Pons (tissue), 1 donor: ENCODE data around the gene ZCWPW2.

Experiments
- DNase-seq: peaks from one replicate; pipeline ENCODE4 v3.0.0-alpha.2; 2016; ENCODE audit warnings: low spot score

ZCWPW2 gene, protein sequence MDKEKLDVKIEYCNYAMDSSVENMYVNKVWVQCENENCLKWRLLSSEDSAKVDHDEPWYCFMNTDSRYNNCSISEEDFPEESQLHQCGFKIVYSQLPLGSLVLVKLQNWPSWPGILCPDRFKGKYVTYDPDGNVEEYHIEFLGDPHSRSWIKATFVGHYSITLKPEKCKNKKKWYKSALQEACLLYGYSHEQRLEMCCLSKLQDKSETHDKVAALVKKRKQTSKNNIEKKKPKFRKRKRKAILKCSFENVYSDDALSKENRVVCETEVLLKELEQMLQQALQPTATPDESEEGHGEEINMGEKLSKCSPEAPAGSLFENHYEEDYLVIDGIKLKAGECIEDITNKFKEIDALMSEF

DNA sequence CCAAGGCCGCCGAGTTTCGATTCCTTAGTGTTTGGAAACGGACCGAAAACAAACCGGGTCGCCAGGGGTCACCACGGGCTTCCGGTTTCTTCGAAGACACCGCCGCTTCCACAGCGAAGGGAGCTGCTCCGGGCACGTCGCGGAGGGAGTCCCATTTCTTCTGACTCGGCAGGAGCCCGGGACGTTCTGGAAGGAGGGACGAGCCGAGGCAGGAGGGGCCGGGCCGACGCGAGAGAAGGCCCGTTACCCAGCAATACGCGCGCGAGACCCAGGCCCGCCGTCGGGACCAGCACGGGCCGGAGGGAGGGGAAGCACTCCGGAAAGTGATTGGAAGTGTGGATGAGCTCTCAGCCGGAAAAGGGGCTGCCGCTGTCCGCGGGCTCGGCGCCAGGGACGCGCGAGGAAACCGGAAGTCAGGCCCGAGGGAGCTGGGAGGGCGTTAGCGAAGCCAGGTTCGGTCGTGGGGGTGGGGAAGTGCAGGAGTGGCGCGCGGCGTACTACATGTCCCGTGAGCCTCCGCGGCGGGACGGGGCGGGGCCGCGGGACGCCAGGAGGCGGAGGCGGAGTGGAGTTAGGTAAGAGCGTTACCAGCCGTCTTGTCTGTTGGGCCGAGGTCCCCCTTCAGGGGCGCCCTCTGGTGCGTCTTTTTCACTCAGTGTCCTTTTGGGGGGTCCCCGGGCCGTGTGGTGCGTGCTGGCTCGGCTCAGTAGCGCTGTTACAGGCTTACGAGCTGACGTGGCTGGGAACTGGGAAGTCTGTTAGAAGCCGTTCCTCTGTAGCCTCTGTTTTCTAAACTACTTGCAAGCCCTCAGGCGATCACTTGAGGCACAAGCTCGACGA, at the start of gene ZCWPW2, which contains the start of gene AZI2:
TSS of gene ZCWPW2 (plus strand) at position 93 of the 840 bp plus-strand sequence. CDS start 64,348 bp downstream, outside the sequence.
TSS of gene AZI2 (minus strand) at position 196 of the 840 bp plus-strand sequence. CDS start 8,207 bp downstream, outside the sequence.
- peak; percentile 92 for DNase-seq

DNA sequence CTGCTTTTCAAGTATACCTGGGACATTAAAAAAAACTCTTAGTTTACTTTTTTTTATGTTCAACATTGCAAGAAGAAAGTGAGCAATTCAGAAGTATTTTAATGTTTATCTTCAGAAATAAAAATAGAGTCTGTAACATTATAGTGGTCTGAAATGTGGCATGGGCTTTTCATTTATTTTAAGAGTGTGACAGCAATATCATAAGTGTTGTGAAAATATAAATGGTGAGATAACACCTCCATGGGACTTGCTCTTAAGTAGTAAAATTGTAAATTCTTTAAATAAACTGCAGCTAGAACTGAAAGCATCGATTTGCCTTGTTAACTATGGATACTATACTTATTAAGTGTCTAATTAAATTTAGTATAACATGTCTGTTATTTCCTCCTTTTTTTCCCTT, 48.8 kb upstream of the ZCWPW2 start:
- no peak for DNase-seq

DNA sequence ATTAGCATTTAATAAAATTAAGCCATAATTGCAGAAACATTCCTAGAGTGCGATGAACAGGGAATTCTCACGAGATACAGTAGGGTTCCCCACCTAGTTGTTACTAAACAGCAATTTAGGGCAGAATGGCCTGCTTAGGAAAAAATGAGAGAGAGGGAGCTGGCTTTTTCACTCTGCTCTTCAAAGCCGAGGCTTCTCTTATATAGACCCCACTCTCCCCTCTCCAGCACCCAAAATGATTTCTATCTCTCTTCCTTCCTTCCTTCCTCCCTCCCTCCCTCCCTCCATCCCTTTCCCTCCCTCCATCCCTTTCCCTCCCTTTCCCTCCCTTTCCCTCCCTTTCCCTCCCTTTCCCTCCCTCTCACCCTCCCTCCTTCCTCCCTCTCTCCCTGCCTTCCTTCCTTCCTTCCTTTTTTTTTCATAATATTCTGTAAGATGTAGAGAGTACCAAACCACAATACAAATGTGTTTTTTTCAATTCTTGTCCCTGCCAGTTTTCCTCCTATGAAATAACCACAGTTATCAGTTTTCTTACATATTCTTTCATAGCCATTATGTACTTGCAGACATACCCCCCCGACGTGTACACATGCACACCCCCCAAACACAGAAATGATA, 48.1 kb upstream of the ZCWPW2 start:
- no peak for DNase-seq

DNA sequence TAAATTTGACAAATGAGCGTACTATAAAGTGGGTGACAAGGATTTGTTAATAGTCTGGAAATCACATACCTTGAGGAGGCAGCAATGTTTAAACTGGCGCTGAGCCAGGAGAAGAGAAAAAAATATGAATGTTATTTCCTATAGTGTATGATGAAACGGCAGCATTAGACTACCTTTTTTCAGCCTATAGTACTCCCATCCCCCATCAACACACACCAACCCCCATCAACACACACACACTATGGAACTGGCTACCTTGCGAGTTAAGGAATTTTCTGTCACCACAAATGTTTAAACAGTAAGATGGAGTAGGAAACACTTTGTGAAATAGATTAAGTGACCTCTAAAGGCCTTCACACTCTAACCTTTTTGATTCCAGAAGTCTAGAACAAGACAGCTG, 46.8 kb upstream of the ZCWPW2 start:
- no peak for DNase-seq

DNA sequence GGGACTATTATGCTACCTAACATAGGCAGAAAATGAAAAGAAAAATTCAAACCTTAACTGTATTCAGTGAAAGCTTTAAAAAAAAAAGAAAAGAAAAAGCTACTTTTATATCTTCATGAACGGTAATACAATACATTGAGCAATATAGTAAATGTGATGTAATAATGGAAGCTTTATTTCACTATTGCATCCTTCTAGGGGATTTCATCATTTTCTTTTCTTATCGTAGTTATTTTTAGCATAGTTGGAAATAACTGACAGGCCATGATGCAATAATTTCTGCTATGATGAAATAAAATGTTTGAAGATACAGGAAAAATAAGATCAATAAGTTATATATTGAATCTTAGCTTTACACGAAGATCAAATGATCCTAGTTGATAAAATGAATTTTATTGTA, 40.3 kb upstream of the ZCWPW2 start:
- DNase-seq, result no peak

DNA sequence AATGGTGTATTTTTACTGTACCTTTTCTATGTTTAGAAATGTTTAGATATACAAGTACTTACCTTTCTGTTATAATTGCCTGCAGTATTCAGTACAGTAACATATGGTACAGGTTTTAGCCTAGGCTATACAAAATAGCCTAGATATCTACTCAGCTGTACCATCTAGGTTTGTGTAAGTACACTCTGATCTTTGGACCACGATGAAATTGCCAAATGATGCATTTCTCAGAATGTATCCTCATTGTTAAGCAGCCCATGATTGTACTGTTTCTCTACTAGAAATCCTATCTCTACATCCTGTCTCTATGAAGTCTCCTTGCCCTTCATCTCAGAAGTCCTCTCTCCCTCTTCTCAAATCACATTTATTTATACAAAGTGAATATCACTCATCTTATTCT, 32.8 kb upstream of the ZCWPW2 start:
- no peak for DNase-seq

DNA sequence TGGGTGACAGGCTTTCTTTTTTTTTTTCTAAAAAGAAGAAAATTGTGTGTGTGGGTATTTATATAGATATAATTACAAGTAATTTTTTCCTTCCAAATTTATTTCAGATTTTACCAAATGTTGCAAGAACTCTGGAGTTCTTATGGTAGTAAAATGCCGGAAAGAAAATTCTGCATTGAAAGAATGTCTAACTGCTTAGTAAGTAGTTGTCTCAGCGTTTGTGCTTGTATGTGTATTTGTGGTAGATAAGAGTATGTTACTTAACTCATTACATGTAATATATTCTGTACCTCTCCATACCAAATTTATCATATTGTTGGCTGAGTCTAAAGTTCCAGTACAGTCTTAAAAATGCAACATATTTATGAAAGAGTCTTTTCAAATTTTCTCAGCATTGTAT, 32.3 kb upstream of the ZCWPW2 start:
- DNase-seq, result no peak

DNA sequence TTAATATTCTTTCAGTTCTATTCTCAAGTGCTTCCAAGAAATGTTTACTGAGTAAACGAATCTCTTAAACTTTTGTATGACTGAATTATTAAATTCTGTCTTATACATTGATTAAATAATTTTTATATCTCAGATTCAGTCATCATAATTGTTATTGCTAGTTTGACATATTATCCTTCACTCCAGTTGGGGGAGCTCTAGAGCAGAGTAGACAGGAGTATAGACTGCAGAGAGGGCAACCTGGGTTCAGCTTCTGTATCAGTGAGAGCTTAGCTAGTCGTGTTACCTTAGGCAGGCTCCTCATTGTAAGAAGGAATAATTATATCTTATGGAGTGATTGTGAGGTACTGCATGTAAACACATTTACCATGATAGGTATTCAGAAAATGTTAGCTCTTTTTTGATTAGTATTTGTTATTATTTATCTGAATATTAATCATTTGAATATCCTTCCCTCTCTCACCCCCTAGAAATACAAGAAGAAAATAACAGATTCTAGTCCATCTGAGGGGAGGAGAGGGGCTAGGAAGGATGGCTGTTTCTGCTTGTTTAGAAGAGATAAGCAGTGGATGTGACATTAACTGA, 31.0 kb upstream of the ZCWPW2 start:
- DNase-seq, result peak; percentile 53

DNA sequence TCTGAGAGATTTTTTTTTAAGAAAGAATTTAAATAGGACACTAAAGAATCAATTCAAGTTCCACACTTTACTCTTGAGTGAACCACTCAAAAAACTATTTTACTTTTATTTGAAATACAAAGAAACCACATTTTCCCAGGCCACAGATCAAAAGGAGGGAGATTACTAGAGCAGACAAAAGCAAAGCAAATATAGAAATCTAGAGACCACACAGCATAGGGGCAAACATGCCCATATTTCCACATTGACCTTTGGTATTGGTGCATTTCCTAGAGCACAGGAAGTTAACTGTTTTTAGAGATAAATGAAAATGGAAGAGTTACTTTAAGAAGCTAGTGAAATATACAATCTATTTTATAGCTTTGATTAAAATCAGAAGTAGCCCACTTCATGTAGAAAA, 27.5 kb upstream of the ZCWPW2 start:
- DNase-seq, result no peak

DNA sequence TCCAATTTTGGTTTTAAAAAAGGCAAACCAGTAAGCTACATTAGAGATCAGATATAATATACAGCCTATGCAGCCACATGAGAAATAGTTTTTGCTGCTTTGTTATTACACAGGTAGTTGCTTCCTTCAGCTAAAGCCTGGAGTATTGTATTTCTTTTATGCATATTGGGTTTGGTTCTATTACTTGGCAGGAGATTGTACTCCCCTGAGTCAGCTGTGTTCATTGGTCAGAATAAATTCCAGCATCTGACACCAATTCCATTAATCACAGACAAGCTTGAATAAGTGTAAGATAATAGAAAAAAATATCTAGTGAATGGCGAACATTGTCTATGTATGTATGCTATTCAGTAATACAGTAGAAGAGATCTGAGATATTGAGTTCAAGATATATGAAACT, 26.1 kb upstream of the ZCWPW2 start:
- DNase-seq, result no peak

DNA sequence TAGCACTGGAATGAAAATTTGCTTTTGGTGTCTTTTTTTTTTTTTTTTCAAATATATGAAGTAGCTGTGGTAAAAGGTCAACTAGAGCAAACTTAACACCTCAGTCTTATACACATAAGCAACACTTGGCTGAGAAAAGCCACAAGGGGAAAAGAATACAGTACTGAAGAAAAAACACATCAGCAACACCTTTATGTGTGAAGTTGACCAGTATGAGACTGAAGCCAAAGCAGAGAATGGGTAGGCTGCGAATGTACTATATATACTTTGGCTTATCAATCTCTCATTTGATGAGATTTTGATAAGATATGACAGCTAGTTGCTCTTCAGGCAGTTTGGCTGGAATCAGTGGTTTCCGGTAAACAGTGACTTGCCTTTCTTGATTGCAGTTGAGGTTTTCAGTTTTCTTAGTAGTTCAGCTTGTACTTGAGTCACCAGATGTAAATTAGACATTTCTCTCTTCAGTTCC, 22.0 kb upstream of the ZCWPW2 start:
- DNase-seq, result no peak

DNA sequence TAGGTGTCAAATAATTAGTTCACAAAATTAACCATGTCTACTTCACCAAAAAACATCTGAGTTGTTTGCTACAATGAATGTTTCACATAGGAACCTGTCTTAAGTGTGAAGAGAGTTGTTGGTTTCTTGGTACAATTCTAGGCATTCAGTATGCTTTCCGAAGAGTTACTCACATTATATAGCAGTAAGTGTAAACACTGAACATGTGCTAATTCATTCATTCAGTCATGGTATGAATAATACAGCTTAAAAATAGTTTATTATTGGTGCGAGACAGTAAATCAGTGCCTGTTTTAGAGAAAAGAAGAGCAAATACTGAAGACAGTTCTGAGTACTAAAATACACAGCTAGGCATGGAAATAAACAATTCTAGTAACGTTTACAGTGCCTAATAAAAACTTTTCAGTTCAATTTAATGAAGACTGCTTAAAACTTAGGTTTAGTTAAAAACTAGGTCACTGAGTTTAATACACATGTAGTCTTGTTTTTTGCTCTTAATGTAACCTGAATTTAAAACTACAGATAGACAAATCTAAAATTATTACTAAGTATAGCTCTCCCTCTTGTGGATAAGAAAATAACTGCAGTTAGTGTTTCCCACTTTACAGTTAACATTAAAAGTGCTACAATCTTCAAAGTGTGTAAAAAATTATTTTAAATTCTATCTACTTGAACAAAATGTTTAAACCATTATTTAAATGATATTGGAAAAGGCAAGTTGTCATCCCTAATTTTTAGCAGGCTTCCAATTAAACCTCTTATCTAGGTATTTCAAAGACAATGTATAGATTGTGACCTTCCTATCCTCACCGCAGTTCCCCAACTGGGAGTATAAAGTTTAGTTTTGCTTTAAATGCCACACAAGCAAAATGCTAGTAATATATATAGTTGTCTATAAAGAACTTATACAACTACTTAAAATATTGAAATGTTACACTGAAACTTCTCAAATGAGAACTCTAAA, 20.1 kb upstream of the ZCWPW2 start:
- DNase-seq, result peak; percentile 48

DNA sequence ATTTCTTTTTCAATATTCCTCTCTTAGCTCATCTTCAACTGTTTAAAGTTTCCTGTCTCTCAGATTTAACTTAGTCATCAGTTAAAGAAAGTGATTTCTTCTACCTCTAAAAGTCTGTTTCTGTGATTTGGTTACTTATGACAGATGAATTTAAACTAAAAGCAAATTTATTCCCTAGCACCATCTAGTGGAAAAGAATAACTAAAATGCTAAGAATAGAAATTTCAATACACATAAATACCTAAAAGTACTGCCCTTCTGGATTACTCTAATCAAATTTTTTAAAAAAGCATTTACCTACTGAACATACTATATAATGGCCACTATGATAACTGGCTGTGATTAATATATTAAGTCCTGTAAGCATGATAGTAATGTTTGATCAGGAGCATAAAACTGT, 14.0 kb upstream of the ZCWPW2 start:
- DNase-seq, result no peak

DNA sequence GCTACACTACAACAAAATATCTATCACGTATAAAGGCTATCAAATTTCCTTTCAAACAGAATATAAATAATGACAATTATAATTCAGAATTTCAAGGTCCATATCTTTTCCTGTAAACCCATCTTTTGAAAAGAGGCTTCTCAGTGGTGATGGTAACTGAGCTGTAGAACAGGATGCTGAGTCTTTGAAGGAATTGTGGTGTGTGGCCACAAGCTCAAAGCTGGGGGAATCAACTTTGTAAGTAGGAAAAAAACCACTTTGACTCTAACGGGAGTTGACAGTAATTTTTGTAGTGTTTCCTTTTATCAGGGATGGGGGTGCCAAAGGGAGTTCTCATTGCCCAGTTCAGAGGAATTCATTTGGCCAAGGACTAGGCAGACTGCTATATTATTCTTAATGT, 13.3 kb upstream of the ZCWPW2 start:
- DNase-seq, result no peak

DNA sequence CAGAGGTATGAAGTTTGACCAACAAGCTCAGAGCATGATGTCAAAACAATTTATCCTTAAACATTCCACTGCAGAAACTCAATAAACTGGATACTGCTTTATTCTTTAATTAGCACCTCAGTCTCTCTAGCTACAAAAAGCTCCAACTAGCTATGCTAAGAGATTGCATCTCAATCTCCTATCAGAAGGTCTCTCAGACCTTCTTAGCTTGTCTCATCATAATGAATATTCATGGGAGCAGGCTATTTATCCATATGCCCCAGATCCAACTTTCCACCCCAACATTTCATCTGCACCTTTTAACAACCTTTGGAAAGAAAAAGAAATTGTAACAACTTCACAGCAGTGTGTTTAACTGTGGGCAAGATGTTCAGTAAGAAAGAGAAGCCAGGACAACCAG, 11.3 kb upstream of the ZCWPW2 start:
- DNase-seq, result no peak

DNA sequence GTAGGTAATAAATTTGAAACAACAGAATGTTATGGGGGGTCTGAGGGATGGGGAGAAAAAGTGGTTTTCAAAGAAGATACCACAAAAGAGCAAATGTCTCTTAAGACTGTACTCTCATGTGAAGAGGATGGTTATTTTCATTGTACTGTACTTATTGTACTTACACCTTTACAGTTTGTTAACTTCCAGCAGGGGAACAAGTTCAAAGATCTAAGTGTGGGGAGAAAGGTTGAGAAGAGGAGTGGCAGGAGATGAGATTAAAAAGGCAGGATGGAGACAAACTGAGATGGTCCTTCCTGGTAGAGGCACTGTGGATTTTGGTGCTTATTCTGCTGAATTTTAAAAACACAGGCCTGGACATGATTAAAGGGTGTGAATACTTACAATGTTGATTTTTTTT, 5.4 kb upstream of the ZCWPW2 start:
- no peak for DNase-seq

DNA sequence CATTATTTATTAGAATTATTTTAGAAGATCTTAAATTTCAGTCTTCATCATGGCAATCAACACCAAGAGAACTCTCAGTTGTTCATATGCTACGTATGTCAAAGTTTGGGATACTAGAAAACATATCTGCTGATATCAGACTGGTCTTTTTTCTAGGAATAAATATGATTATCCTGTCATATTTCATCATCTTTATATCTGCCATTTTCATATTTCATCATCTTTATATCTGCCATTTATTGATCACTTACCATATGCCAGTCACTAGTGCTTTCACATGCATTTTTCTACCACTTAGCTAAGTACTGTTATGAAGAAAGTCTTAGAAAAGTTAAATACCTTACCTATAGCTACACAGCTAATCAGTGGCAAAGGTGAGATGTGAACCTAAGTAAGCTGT, 2.8 kb upstream of the ZCWPW2 start:
- DNase-seq, result no peak

DNA sequence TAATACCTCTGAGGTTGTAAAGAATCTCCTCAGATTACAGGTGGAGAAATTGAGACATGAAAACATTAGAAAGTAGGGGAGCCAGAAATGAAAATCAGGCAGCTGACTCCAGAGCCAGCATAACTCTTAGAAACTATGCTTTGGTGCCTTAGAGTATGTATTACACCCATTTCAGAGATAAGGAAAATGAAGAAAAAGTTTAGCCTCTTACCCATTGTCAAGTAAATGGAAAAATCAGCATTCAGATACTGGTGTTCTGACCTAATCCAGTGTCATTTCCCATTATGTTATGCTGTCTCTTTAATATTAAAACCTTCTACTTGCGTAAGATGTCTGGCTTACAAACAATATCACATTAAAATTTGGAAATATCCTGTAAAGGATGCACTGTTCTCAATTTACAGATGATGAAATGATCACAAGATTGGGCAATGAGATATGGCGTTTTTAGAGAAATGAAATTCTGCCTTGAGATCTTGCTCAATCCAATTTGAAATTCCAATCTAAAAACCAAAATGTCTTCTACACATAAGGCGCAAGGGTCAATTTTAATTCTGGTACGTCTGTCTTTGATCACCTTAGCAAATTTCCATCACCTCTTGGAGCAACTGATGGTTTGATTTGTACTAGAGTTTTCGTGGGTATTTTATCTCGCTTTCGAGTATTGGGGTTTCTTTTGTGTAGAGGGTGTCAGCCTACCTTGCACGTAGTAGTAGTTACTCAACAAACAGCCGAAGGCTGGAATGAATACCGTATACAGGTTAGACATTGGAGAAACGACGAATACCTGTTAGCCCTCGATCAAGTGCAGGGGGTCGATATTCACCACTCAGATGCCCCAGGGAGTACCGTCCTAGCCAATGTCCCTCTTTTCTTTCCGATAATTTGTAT, 902 bp upstream of the ZCWPW2 start:
- peak; percentile 22 for DNase-seq

DNA sequence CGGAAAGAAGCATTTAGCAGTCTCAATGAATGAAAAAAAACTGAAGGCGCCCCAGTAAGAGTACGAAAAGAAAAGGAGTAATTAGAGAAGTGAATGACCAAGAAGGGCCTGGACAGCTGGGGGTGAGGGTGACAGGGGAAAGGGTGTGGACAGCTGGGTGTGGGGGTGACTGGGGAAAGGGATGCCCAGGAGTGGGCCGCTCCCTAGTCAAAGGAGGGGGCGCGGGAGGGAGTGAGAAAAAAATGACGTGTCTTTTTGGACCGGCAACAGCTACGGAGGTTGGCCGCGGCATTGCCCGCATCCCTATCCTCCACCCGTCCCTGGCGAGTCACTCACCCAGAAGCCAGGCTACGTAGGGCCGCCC, 274 bp upstream of the ZCWPW2 start:
- DNase-seq, result no peak

DNA sequence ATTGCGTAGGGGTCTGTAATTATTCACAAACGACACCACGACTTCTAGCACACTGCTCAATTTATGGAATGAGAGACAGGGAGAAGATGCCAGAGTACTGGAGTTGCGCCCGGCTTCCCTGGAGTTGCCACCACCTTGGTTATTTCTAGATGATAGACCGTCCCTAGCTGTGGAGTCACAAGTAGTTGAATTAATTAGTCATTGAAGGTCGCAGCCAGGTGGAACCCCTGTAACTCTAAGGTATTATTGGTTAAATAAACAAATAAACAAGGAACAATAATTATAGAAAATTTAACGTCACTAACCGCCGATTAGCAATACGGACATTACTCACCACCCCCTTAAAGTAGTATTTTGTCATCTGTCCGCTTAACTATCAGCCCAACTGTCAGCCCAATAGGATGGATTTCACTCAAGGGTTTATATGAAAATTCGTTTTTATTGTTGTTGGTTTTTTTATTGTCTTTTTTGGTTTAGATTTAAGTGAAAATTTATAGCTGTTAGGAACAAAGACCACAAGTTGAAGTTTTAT, 1.0 kb downstream of the ZCWPW2 start:
- no peak for DNase-seq
